Islet of Langerhans (tissue), 1 donor: ENCODE results near the gene GREM2.

Experiments used
- FAIRE-seq: peaks from one replicate; lab custom pipeline; 2011; peaks lifted over from hg19 to GRCh38; lab: Jason Lieb, UNC

Gene GREM2

GRCh38 chr1:240609527-240610060, 2.4 kb downstream of the GREM2 start:
- no peak for FAIRE-seq

- FAIRE-seq, result no peak
These were observed 3.2 kb downstream of the GREM2 start for GRCh38 chr1:240608707-240609106.

GRCh38 chr1:240607006-240607405, 4.9 kb downstream of the GREM2 start:
- no peak for FAIRE-seq

- FAIRE-seq, result no peak
These were observed 9.8 kb downstream of the GREM2 start for GRCh38 chr1:240602189-240602588.

GRCh38 chr1:240599830-240600229, 12.1 kb downstream of the GREM2 start:
- FAIRE-seq, result no peak

GRCh38 chr1:240599299-240599698, 12.7 kb downstream of the GREM2 start:
- no peak for FAIRE-seq

GRCh38 chr1:240598216-240599001, 13.5 kb downstream of the GREM2 start:
- FAIRE-seq, result no peak

- no peak for FAIRE-seq
These were observed 14.7 kb downstream of the GREM2 start for GRCh38 chr1:240597153-240597745.

- FAIRE-seq, result no peak
These were observed 16.5 kb downstream of the GREM2 start for GRCh38 chr1:240595476-240595875.

GRCh38 chr1:240591564-240591963, 20.4 kb downstream of the GREM2 start:
- FAIRE-seq, result no peak

GRCh38 chr1:240591078-240591477, 20.9 kb downstream of the GREM2 start:
- no peak for FAIRE-seq

GRCh38 chr1:240589585-240590110, 22.3 kb downstream of the GREM2 start:
- no peak for FAIRE-seq

GRCh38 chr1:240586006-240586405, 25.9 kb downstream of the GREM2 start:
- FAIRE-seq, result no peak

GRCh38 chr1:240582953-240583352, 29.0 kb downstream of the GREM2 start:
- no peak for FAIRE-seq

- FAIRE-seq, result no peak
These were observed 32.4 kb downstream of the GREM2 start for GRCh38 chr1:240579511-240579910.

GRCh38 chr1:240577095-240577494, 34.9 kb downstream of the GREM2 start:
- FAIRE-seq, result no peak

- no peak for FAIRE-seq
These were observed 35.8 kb downstream of the GREM2 start for GRCh38 chr1:240575981-240576662.

GRCh38 chr1:240572328-240572727, 39.6 kb downstream of the GREM2 start:
- no peak for FAIRE-seq

- FAIRE-seq, result no peak
These were observed 40.2 kb downstream of the GREM2 start for GRCh38 chr1:240571782-240572181.

GRCh38 chr1:240567066-240567465, 44.9 kb downstream of the GREM2 start:
- FAIRE-seq, result peak; percentile 73

GRCh38 chr1:240562779-240563178, 49.2 kb downstream of the GREM2 start:
- FAIRE-seq, result peak; percentile 21

- FAIRE-seq, result peak; percentile 77
These were observed 49.8 kb downstream of the GREM2 start for GRCh38 chr1:240562111-240562590.

GRCh38 chr1:240559781-240560180, 52.2 kb downstream of the GREM2 start:
- FAIRE-seq, result no peak
